Measurements from ENCODE around the gene ALMS1.

ALMS1 gene

GRCh38 chr2:73566288-73566878 is 180.7 kb downstream of the ALMS1 start:
- Histone ChIP-seq H3F3A (ENCODE audit: insufficient read depth) (no peaks in the 10 kb centered on the region), H3K9me2 (replicated peaks; ENCODE audit: insufficient read depth, low read length) (no peaks in the 10 kb centered on the region), H3K27ac (ENCODE audit: low read depth, low read length) (no peak overlapping the region), H2AFZ (ENCODE audit: low read depth, low read length, severe bottlenecking) (no peak overlapping the region), H3K79me2 (ENCODE audit: insufficient read depth, low read length) (no peaks in the 10 kb centered on the region), H3K4me2 (ENCODE audit: low read depth, low read length, poor library complexity, severe bottlenecking) (no peak overlapping the region), H4K20me1 (ENCODE audit: low read depth, low read length) (no peaks in the 10 kb centered on the region), H3K27me3 (ENCODE audit: low read length) (no peaks in the 10 kb centered on the region), H3K9ac (ENCODE audit: low read length) (no peak overlapping the region), H3K9me3 (ENCODE audit: insufficient read depth, low read length) (no peaks in the 10 kb centered on the region), H3K4me3 (ENCODE audit: insufficient read depth, low read length, poor library complexity, severe bottlenecking) (no peak overlapping the region), H3K36me3 (ENCODE audit: low read length) (no peaks in the 10 kb centered on the region)
- no peak for TF ChIP-seq EZH2phosphoT487 (conservative IDR thresholded peaks at IDR 0.05; ENCODE audit: low read length)
- TF ChIP-seq, protein P1, sequence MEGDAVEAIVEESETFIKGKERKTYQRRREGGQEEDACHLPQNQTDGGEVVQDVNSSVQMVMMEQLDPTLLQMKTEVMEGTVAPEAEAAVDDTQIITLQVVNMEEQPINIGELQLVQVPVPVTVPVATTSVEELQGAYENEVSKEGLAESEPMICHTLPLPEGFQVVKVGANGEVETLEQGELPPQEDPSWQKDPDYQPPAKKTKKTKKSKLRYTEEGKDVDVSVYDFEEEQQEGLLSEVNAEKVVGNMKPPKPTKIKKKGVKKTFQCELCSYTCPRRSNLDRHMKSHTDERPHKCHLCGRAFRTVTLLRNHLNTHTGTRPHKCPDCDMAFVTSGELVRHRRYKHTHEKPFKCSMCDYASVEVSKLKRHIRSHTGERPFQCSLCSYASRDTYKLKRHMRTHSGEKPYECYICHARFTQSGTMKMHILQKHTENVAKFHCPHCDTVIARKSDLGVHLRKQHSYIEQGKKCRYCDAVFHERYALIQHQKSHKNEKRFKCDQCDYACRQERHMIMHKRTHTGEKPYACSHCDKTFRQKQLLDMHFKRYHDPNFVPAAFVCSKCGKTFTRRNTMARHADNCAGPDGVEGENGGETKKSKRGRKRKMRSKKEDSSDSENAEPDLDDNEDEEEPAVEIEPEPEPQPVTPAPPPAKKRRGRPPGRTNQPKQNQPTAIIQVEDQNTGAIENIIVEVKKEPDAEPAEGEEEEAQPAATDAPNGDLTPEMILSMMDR (IDR thresholded peaks at IDR 0.05; ENCODE audit: insufficient read depth, low read length, poor library complexity, severe bottlenecking) = no peak

GRCh38 chr2:73575261-73575660 is 189.6 kb downstream of the ALMS1 start:
- no peak overlapping the region for H3K27ac ChIP-seq (ENCODE audit: low read depth, low read length)
- H2AFZ ChIP-seq (ENCODE audit: low read depth, low read length, severe bottlenecking) = no peak overlapping the region
- H3K9me3 ChIP-seq (ENCODE audit: insufficient read depth, low read length) = no peaks in the 10 kb centered on the region
- no peak overlapping the region for H3K4me2 ChIP-seq (ENCODE audit: low read depth, low read length, poor library complexity, severe bottlenecking)
- H4K20me1 ChIP-seq (ENCODE audit: low read depth, low read length) = no peaks in the 10 kb centered on the region
- no peaks in the 10 kb centered on the region for H3K9me2 ChIP-seq (replicated peaks; ENCODE audit: insufficient read depth, low read length)
- H3F3A ChIP-seq (ENCODE audit: insufficient read depth) = no peaks in the 10 kb centered on the region
- no peak overlapping the region for H3K9ac ChIP-seq (ENCODE audit: low read length)
- no peaks in the 10 kb centered on the region for H3K27me3 ChIP-seq (ENCODE audit: low read length)
- no peaks in the 10 kb centered on the region for H3K36me3 ChIP-seq (ENCODE audit: low read length)
- TF ChIP-seq EZH2phosphoT487 (conservative IDR thresholded peaks at IDR 0.05; ENCODE audit: low read length) = no peak
- TF ChIP-seq, protein P1 (IDR thresholded peaks at IDR 0.05; ENCODE audit: insufficient read depth, low read length, poor library complexity, severe bottlenecking) = no peak
- no peak overlapping the region for H3K4me3 ChIP-seq (ENCODE audit: insufficient read depth, low read length, poor library complexity, severe bottlenecking)
- H3K79me2 ChIP-seq (ENCODE audit: insufficient read depth, low read length) = no peaks in the 10 kb centered on the region

DNA sequence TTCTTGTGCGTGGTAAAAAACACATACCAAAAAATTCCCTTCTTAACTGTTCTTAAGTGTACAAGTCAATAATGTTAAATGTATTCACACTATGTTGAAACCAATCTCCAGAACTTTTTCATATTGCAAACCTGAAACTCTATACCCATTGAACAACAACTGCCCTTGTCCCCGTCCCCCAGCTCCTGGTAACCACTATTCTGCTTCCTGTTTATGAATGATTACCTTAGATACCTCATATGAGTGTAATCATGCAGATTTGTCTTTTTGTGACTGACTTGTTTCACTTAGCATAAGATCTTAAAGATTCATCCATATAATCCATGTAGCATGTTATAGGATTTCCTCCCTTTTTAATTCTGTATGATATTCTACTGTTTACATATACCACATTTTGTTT is 196.7 kb downstream of the ALMS1 start:
- TF ChIP-seq, protein P1 (IDR thresholded peaks at IDR 0.05; ENCODE audit: insufficient read depth, low read length, poor library complexity, severe bottlenecking) = no peak
- TF ChIP-seq EZH2phosphoT487 (conservative IDR thresholded peaks at IDR 0.05; ENCODE audit: low read length) = no peak
- no peak overlapping the region for H3K9ac ChIP-seq (ENCODE audit: low read length)
- H2AFZ ChIP-seq (ENCODE audit: low read depth, low read length, severe bottlenecking) = no peak overlapping the region
- no peaks in the 10 kb centered on the region for H3K79me2 ChIP-seq (ENCODE audit: insufficient read depth, low read length)
- no peaks in the 10 kb centered on the region for H3K36me3 ChIP-seq (ENCODE audit: low read length)
- no peaks in the 10 kb centered on the region for H3K9me3 ChIP-seq (ENCODE audit: insufficient read depth, low read length)
- H3K27me3 ChIP-seq (ENCODE audit: low read length) = no peaks in the 10 kb centered on the region
- H3F3A ChIP-seq (ENCODE audit: insufficient read depth) = no peaks in the 10 kb centered on the region
- no peaks in the 10 kb centered on the region for H3K9me2 ChIP-seq (replicated peaks; ENCODE audit: insufficient read depth, low read length)
- H4K20me1 ChIP-seq (ENCODE audit: low read depth, low read length) = no peaks in the 10 kb centered on the region
- no peak overlapping the region for H3K27ac ChIP-seq (ENCODE audit: low read depth, low read length)
- H3K4me3 ChIP-seq (ENCODE audit: insufficient read depth, low read length, poor library complexity, severe bottlenecking) = no peak overlapping the region
- no peak overlapping the region for H3K4me2 ChIP-seq (ENCODE audit: low read depth, low read length, poor library complexity, severe bottlenecking)
